ENCODE results near the gene LRRC4C.

The LRRC4C gene
- total RNA-seq = 0 to 0.06 (median 0) reads per million in 9 experiments

DNA sequence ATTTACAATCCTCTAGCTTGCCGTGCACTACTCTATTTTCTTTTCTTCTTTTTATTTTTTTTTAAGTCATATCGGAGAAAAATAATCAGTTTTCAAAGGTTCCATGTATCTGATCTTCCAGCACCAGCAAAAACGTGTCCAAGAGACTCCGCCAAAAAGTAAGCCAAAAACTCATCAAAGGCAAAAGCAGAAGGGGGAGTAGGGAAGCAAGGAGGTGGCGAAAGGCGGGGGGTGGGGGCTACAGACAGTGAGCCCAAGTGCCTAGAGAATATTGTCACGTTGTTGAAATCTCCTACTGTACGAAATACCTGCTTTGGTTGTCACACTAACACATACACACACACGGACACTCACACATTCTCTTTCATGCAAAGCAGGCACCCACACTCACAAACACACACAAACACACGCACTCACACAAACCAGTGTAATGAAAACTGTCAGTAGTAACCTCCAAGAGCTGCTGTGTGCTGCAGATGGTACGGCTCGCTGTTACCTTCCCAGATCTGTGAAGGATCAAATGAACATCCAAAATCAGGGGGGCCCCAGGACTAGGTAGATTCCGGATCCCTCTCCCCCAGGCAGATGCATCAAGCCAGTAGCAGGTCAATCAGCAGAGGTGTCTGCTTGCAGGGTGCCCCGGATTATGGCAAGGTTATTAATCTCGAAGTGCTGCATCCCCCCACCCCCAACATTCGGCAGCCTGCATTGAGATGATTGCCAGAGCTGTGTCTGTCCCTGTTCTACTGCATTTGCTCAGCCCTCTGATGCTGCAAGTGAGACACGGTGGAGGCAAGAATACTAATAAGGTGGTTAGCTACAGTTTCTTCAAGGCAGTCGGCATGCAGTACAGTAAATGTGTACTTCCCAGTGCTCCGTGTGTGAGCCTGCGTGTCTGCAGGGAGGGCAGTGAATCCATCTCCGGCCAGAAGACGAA is at the start of gene LRRC4C:
TSS of gene LRRC4C (minus strand) at position 188 of the 937 bp plus-strand sequence.
- Mint-ChIP-seq H3K9me3 (peaks cover 5 to 11% of the 10 kb centered on the region in 2 donors), H3K27ac (no peak within 1 kb of the TSS), H3K4me3 (no peak within 1 kb of the TSS), H3K36me3 (ENCODE audit: insufficient read depth) (no peaks in the 10 kb centered on the region), H3K27me3 (peaks cover 0 to 10% of the 10 kb centered on the region in 2 donors), H3K4me1 (ENCODE audit: low read depth in 2 of 2) (no peaks in the 10 kb centered on the region)
- no peak for DNase-seq
- no peak for ATAC-seq (replicated peaks)

DNA sequence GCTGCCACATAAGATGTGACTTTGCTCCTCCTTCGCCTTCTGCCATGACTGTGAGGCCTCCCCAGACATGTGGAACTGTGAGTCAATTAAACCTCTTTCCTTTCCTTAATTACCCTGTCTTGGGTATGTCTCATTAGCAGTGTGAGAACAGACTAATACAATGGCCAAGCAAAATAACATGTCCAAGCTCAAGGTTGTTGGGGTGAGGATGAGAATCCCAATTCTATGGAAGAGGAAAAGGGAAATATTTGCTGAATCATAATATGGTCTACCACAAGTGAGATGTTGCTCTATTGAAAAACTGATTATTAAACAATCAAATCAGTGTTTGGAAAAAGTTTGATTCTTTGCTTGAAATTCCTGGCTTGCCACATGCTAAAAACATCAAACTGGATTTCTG is 48.7 kb upstream of the LRRC4C start:
- Mint-ChIP-seq H3K4me1 (ENCODE audit: low read depth in 2 of 2) (no peaks in the 10 kb centered on the region), H3K27me3 (no peaks in the 10 kb centered on the region), H3K36me3 (ENCODE audit: insufficient read depth) (no peaks in the 10 kb centered on the region), H3K27ac (no peak overlapping the region), H3K9me3 (peaks cover 10 to 11% of the 10 kb centered on the region in 2 donors), H3K4me3 (no peak overlapping the region)
- DNase-seq (no peak), ATAC-seq (replicated peaks) (no peak)

DNA sequence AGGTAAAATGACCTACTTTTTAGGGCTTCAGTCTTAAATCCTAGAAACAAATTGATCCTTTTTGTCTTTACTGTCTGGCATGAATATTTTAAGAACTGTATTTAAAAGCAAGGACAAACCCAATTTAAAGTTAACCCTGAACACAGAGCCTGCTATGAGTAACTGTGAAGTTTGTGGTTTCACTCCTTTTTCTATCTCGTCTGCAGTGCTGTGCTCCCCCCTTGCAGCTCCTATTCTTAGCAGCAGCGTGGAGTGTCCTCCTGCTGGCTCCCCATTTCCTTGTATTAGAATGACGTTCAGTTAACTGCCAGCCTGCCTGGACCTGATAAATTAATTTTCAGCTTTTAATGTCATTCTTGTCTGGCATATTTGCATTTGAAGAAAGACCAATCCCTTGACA is 40.0 kb upstream of the LRRC4C start:
- H3K27ac Mint-ChIP-seq = no peak overlapping the region
- H3K4me1 Mint-ChIP-seq (ENCODE audit: low read depth in 2 of 2) = no peaks in the 10 kb centered on the region
- DNase-seq (no peak), ATAC-seq (replicated peaks) (no peak)
- no peaks in the 10 kb centered on the region for H3K27me3 Mint-ChIP-seq
- no peak overlapping the region for H3K4me3 Mint-ChIP-seq
- H3K9me3 Mint-ChIP-seq = peaks cover 18 to 19% of the 10 kb centered on the region in 2 donors
- no peaks in the 10 kb centered on the region for H3K36me3 Mint-ChIP-seq (ENCODE audit: insufficient read depth)

DNA sequence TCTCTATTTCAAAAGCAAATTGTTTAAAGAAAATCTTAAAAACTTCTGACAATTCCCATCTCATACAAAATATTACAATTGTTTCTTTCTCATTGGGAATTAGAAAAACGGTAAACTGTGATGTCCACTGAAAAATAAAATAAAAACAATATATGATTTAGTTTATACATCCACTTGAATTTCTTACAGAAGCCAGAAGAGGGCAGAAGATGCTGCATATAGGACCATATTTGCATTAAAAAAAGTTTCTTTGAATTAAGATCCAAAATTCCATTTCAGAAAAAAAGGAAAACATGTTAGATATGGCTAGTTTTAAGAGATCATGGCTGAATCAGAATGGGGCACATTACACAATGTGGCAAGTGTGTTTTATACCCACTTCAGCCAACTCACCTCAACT is 39.3 kb upstream of the LRRC4C start:
- Mint-ChIP-seq H3K9me3 (peaks cover 18% of the 10 kb centered on the region in 2 donors), H3K4me3 (no peak overlapping the region), H3K27ac (no peak overlapping the region), H3K36me3 (ENCODE audit: insufficient read depth) (no peaks in the 10 kb centered on the region), H3K27me3 (no peaks in the 10 kb centered on the region), H3K4me1 (ENCODE audit: low read depth in 2 of 2) (no peaks in the 10 kb centered on the region)
- no peak for ATAC-seq (replicated peaks)
- DNase-seq = no peak

DNA sequence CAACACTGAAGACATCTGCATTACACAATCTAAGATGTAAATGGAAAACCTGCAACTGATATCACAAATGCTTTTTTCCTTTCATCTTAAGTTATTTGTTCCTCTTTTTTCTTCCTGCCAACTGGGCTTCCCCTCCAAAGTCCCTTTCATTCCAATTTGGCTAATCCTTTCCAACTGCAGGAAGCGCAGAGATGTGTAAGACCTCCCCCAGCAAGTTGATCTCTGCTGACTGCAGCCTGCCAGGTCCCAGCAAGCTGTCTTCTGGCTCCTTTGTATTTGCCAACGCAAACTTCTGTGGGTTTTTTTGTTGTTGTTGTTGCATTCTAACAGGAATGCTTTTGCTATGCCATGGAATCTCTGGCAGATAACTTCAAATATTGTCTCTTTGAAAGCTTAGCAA is 38.5 kb upstream of the LRRC4C start:
- peaks cover 17 to 18% of the 10 kb centered on the region in 2 donors for H3K9me3 Mint-ChIP-seq
- DNase-seq (no peak), ATAC-seq (replicated peaks) (no peak)
- no peaks in the 10 kb centered on the region for H3K27me3 Mint-ChIP-seq
- H3K36me3 Mint-ChIP-seq (ENCODE audit: insufficient read depth) = no peaks in the 10 kb centered on the region
- no peaks in the 10 kb centered on the region for H3K4me1 Mint-ChIP-seq (ENCODE audit: low read depth in 2 of 2)
- no peak overlapping the region for H3K27ac Mint-ChIP-seq
- H3K4me3 Mint-ChIP-seq = no peak overlapping the region

DNA sequence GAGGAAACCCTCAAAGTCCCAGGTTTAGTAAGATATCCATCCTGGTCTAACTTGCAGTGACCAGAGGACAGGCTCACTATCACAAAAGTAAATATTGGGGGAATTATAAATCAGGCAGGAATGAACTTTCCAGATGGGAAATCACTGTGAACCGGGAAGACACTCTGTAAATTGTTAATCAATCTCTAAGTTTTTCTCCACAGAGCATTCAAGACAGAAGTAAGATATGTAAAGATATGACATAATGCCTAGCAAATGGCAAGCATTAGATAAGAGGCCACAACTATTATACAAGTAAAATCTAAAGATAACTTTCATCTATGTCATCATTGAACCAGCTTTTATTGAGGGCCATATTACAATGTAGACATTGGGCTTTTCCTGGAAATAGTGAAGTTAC is 35.3 kb upstream of the LRRC4C start:
- no peak overlapping the region for H3K27ac Mint-ChIP-seq
- DNase-seq = no peak
- ATAC-seq (replicated peaks) = no peak

DNA sequence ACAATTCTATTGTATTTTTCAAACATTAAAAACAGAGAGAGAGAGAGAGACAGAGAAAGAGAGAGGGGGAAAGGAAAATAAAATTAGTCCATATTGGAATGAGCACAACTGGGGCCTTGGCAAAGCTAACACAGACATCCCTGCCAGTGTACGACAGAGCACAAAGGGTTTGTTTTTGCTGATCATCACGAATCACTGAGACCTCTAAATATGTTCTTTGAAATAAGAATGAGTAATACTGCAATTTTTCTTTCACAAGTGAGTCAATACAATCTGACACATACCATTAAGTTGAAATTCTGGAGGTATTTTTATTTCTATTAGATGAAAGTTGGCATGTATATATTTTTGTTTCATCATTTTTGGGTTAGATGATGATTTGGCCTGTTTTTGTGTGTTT is 27.0 kb upstream of the LRRC4C start:
- H3K9me3 Mint-ChIP-seq = peaks cover 5 to 12% of the 10 kb centered on the region in 2 donors
- H3K27ac Mint-ChIP-seq = no peak overlapping the region
- H3K27me3 Mint-ChIP-seq = no peaks in the 10 kb centered on the region
- DNase-seq = no peak
- H3K4me3 Mint-ChIP-seq = no peak overlapping the region
- no peaks in the 10 kb centered on the region for H3K36me3 Mint-ChIP-seq (ENCODE audit: insufficient read depth)
- no peaks in the 10 kb centered on the region for H3K4me1 Mint-ChIP-seq (ENCODE audit: low read depth in 2 of 2)
- no peak for ATAC-seq (replicated peaks)

More for the DNA sequence above, 35.3 kb upstream of the LRRC4C start:
- no peak overlapping the region for H3K4me3 Mint-ChIP-seq
- no peaks in the 10 kb centered on the region for H3K36me3 Mint-ChIP-seq (ENCODE audit: insufficient read depth)
- H3K4me1 Mint-ChIP-seq (ENCODE audit: low read depth in 2 of 2) = no peaks in the 10 kb centered on the region
- H3K9me3 Mint-ChIP-seq = peaks cover 4 to 7% of the 10 kb centered on the region in 2 donors
- no peaks in the 10 kb centered on the region for H3K27me3 Mint-ChIP-seq

DNA sequence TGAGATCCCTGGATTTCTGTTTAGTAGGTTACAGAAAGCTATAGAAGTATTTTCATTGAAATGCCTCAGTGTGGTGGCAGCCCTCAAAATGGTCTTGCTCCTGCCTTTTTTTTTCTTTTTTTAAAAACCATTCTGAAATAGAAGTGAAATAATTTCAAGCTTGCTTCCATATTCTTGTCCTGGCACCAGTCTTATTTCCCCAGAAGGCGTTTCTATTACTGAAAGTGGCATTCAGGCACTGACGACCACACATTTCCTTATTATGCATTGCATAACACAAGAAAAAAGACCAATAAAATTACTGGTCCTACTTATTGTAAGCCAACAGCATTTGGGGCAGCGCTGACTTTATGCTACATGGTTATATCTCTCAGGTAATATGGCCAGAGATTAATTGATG is 24.5 kb upstream of the LRRC4C start:
- ATAC-seq (replicated peaks) (no peak), DNase-seq (no peak)
- Mint-ChIP-seq H3K4me3 (no peak overlapping the region), H3K36me3 (ENCODE audit: insufficient read depth) (no peaks in the 10 kb centered on the region), H3K27me3 (no peaks in the 10 kb centered on the region), H3K9me3 (peaks cover 5 to 7% of the 10 kb centered on the region in 2 donors), H3K4me1 (ENCODE audit: low read depth in 2 of 2) (no peaks in the 10 kb centered on the region), H3K27ac (no peak overlapping the region)

DNA sequence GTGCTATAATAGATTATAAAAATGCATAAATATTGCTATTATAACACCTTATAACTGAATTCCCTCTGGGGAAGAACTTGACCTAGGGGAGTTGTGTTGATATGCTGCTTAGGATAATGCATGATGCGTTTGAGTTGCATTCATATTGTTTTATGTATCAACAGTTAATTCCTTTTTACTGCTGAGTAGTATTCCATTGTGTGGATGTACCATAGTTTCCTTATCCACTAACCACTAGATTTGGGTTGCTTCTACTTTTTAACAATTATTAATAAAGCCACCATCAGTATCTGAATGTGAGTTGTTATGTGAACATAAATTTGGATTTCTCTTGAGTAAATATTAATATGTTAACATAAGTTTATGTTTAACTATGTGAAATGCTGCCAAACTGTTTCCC is 19.7 kb upstream of the LRRC4C start:
- Mint-ChIP-seq H3K4me3 (no peak overlapping the region), H3K27me3 (no peaks in the 10 kb centered on the region), H3K9me3 (peaks cover 3 to 8% of the 10 kb centered on the region in 2 donors), H3K27ac (no peak overlapping the region), H3K4me1 (ENCODE audit: low read depth in 2 of 2) (no peaks in the 10 kb centered on the region), H3K36me3 (ENCODE audit: insufficient read depth) (no peaks in the 10 kb centered on the region)
- ATAC-seq (replicated peaks) (no peak), DNase-seq (no peak)

DNA sequence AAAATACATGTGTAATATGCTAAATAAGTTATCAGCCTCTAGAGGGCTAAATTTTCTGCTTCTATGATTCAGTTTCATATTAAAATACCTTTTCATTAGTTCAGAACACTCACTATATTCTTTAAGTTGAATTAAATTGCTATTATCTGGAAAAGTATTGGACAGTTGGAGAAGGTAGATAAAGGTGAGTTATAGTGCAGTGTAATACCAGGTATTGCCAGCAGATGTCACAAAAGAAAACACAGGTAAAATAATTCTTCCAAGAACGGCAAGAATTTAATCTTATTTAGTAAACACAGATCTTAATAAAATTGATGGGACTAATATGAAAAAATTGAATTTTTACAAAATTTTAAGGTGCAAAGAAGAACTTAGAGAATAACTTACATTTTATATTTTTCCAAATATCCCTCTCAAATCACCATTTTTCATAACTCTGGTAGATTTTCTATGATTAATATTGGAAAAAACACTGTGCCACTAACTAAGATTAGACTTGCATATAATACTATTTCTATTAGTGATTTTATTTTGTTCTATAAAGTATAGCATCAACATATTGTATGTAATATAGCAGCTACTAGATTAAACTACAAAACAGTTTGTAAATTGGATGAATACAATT is 1.7 kb upstream of the LRRC4C start:
- no peak overlapping the region for H3K4me3 Mint-ChIP-seq
- no peaks in the 10 kb centered on the region for H3K4me1 Mint-ChIP-seq (ENCODE audit: low read depth in 2 of 2)
- H3K9me3 Mint-ChIP-seq = peaks cover 5 to 11% of the 10 kb centered on the region in 2 donors
- H3K27ac Mint-ChIP-seq = no peak overlapping the region
- DNase-seq = no peak
- no peak for ATAC-seq (replicated peaks)
- no peaks in the 10 kb centered on the region for H3K36me3 Mint-ChIP-seq (ENCODE audit: insufficient read depth)
- H3K27me3 Mint-ChIP-seq = peaks cover 0 to 10% of the 10 kb centered on the region in 2 donors

DNA sequence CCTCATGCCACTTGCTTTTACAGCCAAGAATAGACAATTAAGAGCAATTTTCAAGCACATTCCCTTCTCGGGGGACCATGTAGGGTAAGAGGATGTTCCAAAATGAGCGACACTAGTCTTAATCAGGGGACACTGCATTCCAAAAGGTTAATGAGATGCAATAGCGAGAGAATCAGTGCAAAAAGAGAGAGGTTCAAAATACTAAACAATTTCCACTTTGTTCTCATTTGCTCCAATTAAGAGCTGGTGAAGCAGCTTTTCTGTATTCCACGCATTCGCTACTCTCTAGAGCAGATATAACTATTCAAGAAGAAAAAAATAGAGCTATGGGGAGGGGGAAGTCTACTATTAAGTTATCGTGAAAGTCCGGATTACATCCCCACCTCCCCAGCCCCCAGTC is 811 bp downstream of the LRRC4C start:
- ATAC-seq (replicated peaks) (no peak), DNase-seq (no peak)
- H3K4me3 Mint-ChIP-seq = no peak overlapping the region
- H3K27me3 Mint-ChIP-seq = peaks cover 0 to 10% of the 10 kb centered on the region in 2 donors
- H3K27ac Mint-ChIP-seq = no peak overlapping the region
- H3K4me1 Mint-ChIP-seq (ENCODE audit: low read depth in 2 of 2) = no peaks in the 10 kb centered on the region
- no peaks in the 10 kb centered on the region for H3K36me3 Mint-ChIP-seq (ENCODE audit: insufficient read depth)
- peaks cover 5 to 11% of the 10 kb centered on the region in 2 donors for H3K9me3 Mint-ChIP-seq

DNA sequence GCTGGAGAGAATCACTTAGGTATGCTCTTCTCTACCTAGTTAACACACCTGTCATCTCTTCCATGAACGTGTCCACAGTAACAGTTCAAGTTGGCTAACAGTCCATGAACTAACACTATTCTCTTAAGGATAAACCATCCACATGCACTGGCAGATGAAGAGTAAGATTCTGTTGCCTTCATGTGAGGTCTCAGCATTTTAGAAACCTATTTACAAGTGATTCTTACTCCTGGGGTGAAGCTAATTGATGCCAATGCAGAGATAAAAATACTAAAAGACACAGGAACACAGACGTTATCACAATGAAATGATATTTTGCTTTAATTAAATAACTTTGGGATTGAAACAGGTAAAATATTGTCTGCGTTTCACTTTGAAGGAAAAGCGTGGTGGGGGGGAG is 1.3 kb downstream of the LRRC4C start:
- no peaks in the 10 kb centered on the region for H3K4me1 Mint-ChIP-seq (ENCODE audit: low read depth in 2 of 2)
- peaks cover 5 to 11% of the 10 kb centered on the region in 2 donors for H3K9me3 Mint-ChIP-seq
- no peak overlapping the region for H3K27ac Mint-ChIP-seq
- no peak for DNase-seq
- no peak for ATAC-seq (replicated peaks)
- no peak overlapping the region for H3K4me3 Mint-ChIP-seq
- H3K27me3 Mint-ChIP-seq = peaks cover 0 to 10% of the 10 kb centered on the region in 2 donors
- H3K36me3 Mint-ChIP-seq (ENCODE audit: insufficient read depth) = no peaks in the 10 kb centered on the region

DNA sequence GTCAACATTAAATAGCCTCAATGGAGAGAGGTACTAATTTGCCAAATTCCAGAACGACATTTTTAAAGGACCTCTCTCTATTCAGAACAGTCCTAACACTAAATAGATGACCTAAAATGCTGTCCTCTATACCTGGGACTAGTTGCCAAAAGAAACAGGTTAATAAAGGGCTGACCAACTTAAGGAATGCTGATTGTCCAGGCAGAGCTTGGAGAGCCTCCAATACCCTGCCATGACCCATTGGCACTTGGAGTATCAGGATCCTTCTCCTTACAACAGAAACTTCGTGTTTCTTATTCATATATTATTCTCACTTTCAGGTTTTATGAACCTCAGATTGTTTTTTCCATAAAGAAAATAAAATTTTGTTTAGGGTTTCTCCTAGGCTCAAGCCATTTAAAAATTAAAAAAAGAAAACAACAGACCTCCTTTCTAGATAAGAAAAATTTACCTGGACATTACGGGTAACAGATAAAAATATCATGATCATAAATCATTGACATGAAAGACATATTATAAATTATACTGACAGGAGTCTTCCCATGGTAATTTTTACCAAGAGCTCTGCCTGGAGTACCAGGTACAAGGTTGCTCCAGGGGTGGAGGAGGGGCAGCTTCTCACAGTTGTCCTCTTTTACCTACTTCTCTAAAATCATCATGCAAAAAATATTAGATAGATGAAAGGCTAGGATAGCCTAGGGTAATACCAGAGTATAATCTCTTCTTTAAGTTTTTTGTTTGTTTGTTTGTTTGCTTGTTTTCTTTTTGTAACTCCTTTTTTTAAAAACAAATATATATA is 2.0 kb downstream of the LRRC4C start:
- H3K4me3 Mint-ChIP-seq = no peak overlapping the region
- H3K36me3 Mint-ChIP-seq (ENCODE audit: insufficient read depth) = no peaks in the 10 kb centered on the region
- DNase-seq (no peak), ATAC-seq (replicated peaks) (no peak)
- peaks cover 2 to 11% of the 10 kb centered on the region in 2 donors for H3K9me3 Mint-ChIP-seq
- no peak overlapping the region for H3K27ac Mint-ChIP-seq
- H3K4me1 Mint-ChIP-seq (ENCODE audit: low read depth in 2 of 2) = no peaks in the 10 kb centered on the region
- H3K27me3 Mint-ChIP-seq = peaks cover 0 to 10% of the 10 kb centered on the region in 2 donors
